IPS DF 6.9 (cell line): ENCODE measurements around the gene HSD3B1.
"Not testable (repeated sequence)": the region's sequence is repeated elsewhere in the genome, so short reads cannot be mapped to it uniquely, and the experiment has no call there.

ENCODE experiments used
- DNase-seq: peaks from one replicate; pipeline ENCODE4 v3.0.0-alpha.2; 2013; ENCODE audit warnings: low read depth, low spot score
- H3K27ac ChIP-seq: one replicate; pipeline ENCODE4 v1.5.1; 2013; ENCODE audit warnings: low read length, control low read depth
- H3K27me3 ChIP-seq: 2 replicates; pipeline ENCODE4 v1.6.1; 2013; ENCODE audit warnings: mild to moderate bottlenecking, low read length; ENCODE audit not compliant: control insufficient read depth, insufficient read depth
- H3K36me3 ChIP-seq: 2 replicates; pipeline ENCODE4 v1.6.1; 2013; ENCODE audit warnings: low read length; ENCODE audit not compliant: control insufficient read depth, insufficient read depth
- H3K4me1 ChIP-seq: 2 replicates; pipeline ENCODE4 v1.6.1; 2013; ENCODE audit warnings: low read length; ENCODE audit not compliant: control insufficient read depth, insufficient read depth
- H3K4me3 ChIP-seq: 2 replicates; pipeline ENCODE4 v1.5.1; 2013; ENCODE audit warnings: mild to moderate bottlenecking, low read length
- H3K9me3 ChIP-seq: 2 replicates; pipeline ENCODE4 v1.6.1; 2013; ENCODE audit warnings: low read length, inconsistent platforms; ENCODE audit not compliant: control insufficient read depth, insufficient read depth
- WGBS: extraction: QIAGEN DNeasy Blood & Tissue Kit; methylation state at CpG from one replicate; pipeline ENCODE4 v1.1.7; 2013; ENCODE audit warnings: mixed read lengths, missing lambda C conversion rate; ENCODE audit not compliant: insufficient read length, insufficient coverage; 5-methylcytosine and 5-hydroxymethylcytosine counted together

The HSD3B1 gene

DNA sequence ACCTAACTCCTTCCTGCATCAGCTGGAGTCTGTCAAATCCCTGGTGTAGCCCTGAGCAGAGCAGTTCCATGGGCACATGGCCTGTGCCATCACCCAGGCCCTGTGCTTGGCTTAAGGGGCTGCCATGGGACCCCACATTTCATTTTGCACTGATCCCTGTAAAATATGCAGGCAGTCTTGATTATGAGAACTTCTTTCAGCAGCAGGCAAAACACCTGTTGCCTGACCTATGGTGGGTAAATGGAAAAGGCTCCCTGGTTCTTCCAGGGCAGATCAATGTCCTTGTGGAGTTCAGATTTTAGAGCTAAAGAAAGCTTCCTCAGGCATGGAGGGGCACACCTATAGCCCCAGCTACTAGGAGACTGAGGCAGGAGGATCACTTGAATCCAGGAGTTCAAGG is 44.2 kb downstream of the HSD3B1 start:
- Histone ChIP-seq H3K4me3 (no peak overlapping the region), H3K9me3 (no peaks in the 10 kb centered on the region), H3K27me3 (no peaks in the 10 kb centered on the region), H3K27ac (no peak overlapping the region), H3K36me3 (no peaks in the 10 kb centered on the region), H3K4me1 (no peaks in the 10 kb centered on the region)
- DNase-seq = no peak

DNA sequence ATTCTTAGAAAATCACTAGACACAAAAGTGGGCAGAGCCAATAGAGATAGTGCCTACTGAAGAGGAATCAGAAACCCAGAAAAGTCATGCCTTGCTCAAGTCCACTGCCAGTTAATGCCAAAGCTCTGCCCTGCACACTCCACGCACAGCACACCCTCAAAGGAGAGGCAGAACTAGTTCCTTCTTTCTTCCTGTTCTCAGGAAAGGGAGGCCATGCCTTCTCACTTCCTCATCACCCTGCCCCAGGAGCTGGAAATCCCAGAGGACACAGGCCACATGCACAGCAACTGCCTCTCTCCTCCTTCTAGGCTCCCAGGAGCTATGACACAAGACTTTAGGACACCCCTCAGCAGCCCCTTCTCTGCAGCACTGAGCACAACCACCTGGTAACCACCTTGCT is 45.6 kb downstream of the HSD3B1 start:
- not testable (repeated sequence) for H3K4me3 ChIP-seq, DNase-seq, H3K27ac ChIP-seq, H3K4me1 ChIP-seq, H3K36me3 ChIP-seq, H3K27me3 ChIP-seq, H3K9me3 ChIP-seq
- WGBS = no CpG with 5 or more reads among the region's 1 CpG

GRCh38 chr1:119553302-119554071 is 46.5 kb downstream of the HSD3B1 start:
- WGBS = no CpG with 5 or more reads among the region's 1 CpG
- H3K4me3 ChIP-seq, H3K27ac ChIP-seq, H3K36me3 ChIP-seq, H3K9me3 ChIP-seq, H3K4me1 ChIP-seq, H3K27me3 ChIP-seq, DNase-seq: not testable (repeated sequence)

- H3K36me3 ChIP-seq = no peaks in the 10 kb centered on the region
- no peak overlapping the region for H3K4me3 ChIP-seq
- DNase-seq = no peak
- H3K9me3 ChIP-seq = no peaks in the 10 kb centered on the region
- H3K27me3 ChIP-seq = no peaks in the 10 kb centered on the region
- no peak overlapping the region for H3K27ac ChIP-seq
- H3K4me1 ChIP-seq = no peaks in the 10 kb centered on the region
Measured at GRCh38 chr1:119554183-119554582, 47.2 kb downstream of the HSD3B1 start.

GRCh38 chr1:119556423-119556822 is 49.4 kb downstream of the HSD3B1 start:
- no peak for DNase-seq
- no peaks in the 10 kb centered on the region for H3K9me3 ChIP-seq
- H3K36me3 ChIP-seq = no peaks in the 10 kb centered on the region
- no peaks in the 10 kb centered on the region for H3K4me1 ChIP-seq
- no peak overlapping the region for H3K4me3 ChIP-seq
- WGBS = no CpG with 5 or more reads among the region's 3 CpGs
- no peaks in the 10 kb centered on the region for H3K27me3 ChIP-seq
- no peak overlapping the region for H3K27ac ChIP-seq

- not testable (repeated sequence) for DNase-seq, H3K27me3 ChIP-seq, H3K4me3 ChIP-seq, H3K27ac ChIP-seq, H3K4me1 ChIP-seq, H3K9me3 ChIP-seq, H3K36me3 ChIP-seq
- no CpG with 5 or more reads among the region's 3 CpGs for WGBS
Measured at GRCh38 chr1:119560402-119560801, 53.4 kb downstream of the HSD3B1 start.

GRCh38 chr1:119564548-119564947 is 57.5 kb downstream of the HSD3B1 start:
- no peak for DNase-seq
- WGBS = 100% methylated on average over 1 of the region's 3 CpGs
- no peaks in the 10 kb centered on the region for H3K9me3 ChIP-seq
- no peak overlapping the region for H3K27ac ChIP-seq
- no peaks in the 10 kb centered on the region for H3K36me3 ChIP-seq
- H3K27me3 ChIP-seq = no peaks in the 10 kb centered on the region
- no peak overlapping the region for H3K4me3 ChIP-seq
- H3K4me1 ChIP-seq = no peaks in the 10 kb centered on the region
